Measurements from ENCODE around the gene LAMA1. TPM values are rescaled to one million over a fixed set of nuclear protein-coding genes. Genes with fewer than 3 reads are reported as not detected.
"Not testable (repeated sequence)": the region's sequence is repeated elsewhere in the genome, so short reads cannot be mapped to it uniquely, and the experiment has no call there.

Gene LAMA1
- polyA plus RNA-seq, 1 experiment, result 26.0 TPM

DNA sequence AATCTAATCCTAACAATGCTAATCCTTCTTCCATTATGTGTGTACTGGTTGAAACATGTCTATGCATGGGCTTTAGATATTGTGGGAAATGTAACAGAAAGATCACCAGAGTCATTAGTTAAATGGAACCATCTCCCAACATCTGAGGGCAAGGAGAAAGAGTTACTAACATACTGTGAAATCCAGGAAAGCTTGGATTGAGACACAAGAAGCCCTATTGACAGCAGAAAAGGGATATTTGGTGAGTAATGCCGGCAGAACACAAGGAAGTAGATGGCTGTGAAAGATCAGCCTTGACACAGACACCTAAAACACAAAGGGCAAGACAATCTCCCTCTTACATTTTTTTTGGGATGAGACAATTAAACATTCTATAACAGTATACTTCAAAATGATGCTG is 28.5 kb upstream of the LAMA1 start:
- CTCF ChIA-PET, result no interaction called here
- DNase-seq (ENCODE audit: low read depth, low spot score), result no peak
- H3K27me3 ChIP-seq (ENCODE audit: control insufficient read depth, insufficient read depth, low read length), result no peaks in the 10 kb centered on the region
- POLR2A ChIA-PET, result no interaction called here
- H3K9me3 ChIP-seq (ENCODE audit: control insufficient read depth, insufficient read depth, low read length), result no peaks in the 10 kb centered on the region; the same call in 1 of the 2 replicates
- no peak overlapping the region for H3K4me3 ChIP-seq (ENCODE audit: low read depth, low read length)
- H3K27ac ChIP-seq (ENCODE audit: low read depth, low read length), result no peak overlapping the region
- TF ChIP-seq, protein P1, sequence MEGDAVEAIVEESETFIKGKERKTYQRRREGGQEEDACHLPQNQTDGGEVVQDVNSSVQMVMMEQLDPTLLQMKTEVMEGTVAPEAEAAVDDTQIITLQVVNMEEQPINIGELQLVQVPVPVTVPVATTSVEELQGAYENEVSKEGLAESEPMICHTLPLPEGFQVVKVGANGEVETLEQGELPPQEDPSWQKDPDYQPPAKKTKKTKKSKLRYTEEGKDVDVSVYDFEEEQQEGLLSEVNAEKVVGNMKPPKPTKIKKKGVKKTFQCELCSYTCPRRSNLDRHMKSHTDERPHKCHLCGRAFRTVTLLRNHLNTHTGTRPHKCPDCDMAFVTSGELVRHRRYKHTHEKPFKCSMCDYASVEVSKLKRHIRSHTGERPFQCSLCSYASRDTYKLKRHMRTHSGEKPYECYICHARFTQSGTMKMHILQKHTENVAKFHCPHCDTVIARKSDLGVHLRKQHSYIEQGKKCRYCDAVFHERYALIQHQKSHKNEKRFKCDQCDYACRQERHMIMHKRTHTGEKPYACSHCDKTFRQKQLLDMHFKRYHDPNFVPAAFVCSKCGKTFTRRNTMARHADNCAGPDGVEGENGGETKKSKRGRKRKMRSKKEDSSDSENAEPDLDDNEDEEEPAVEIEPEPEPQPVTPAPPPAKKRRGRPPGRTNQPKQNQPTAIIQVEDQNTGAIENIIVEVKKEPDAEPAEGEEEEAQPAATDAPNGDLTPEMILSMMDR (IDR thresholded peaks at IDR 0.05; ENCODE audit: low read depth, low read length), result no peak

DNA sequence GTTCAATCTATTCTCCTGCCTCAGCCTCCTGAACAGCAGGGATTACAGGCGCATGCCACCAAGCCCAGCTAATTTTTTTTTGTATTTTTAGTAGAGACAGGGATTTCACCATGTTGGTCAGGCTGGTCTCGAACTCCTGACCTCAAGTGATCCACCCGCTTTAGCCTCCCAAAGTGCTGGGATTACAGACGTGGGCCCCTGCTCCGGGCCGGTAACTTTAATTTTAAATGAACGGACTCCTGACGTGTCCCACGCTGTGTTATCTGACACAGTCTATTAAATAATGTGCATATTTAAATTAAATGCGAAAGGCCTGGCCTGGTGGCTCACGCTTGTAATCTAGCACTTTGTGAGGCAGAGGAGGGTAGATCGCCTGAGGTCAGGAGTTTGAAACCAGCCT is 27.3 kb upstream of the LAMA1 start:
- H3K27me3 ChIP-seq (ENCODE audit: control insufficient read depth, insufficient read depth, low read length); DNase-seq (ENCODE audit: low read depth, low spot score); H3K4me3 ChIP-seq (ENCODE audit: low read depth, low read length); H3K27ac ChIP-seq (ENCODE audit: low read depth, low read length); POLR2A ChIA-PET; H3K9me3 ChIP-seq (ENCODE audit: control insufficient read depth, insufficient read depth, low read length): not testable (repeated sequence)
- CTCF ChIA-PET, result interaction anchor here (0.6 kb wide), 1 partner anchor 123 kb away, joined by 3 read pairs; no protein-coding TSS in a partner anchor

GRCh38 chr18:7141287-7141686 is 23.7 kb upstream of the LAMA1 start:
- no peak overlapping the region for H3K4me3 ChIP-seq (ENCODE audit: low read depth, low read length)
- POLR2A ChIA-PET, result no interaction called here
- CTCF ChIA-PET, result no interaction called here
- no peaks in the 10 kb centered on the region; the same call in 1 of the 2 replicates for H3K9me3 ChIP-seq (ENCODE audit: control insufficient read depth, insufficient read depth, low read length)
- TF ChIP-seq, protein P1 (IDR thresholded peaks at IDR 0.05; ENCODE audit: low read depth, low read length), result no peak
- no peaks in the 10 kb centered on the region for H3K27me3 ChIP-seq (ENCODE audit: control insufficient read depth, insufficient read depth, low read length)
- H3K27ac ChIP-seq (ENCODE audit: low read depth, low read length), result no peak overlapping the region
- no peak for DNase-seq (ENCODE audit: low read depth, low spot score)

- no peaks in the 10 kb centered on the region for H3K27me3 ChIP-seq (ENCODE audit: control insufficient read depth, insufficient read depth, low read length)
- ChIA-PET CTCF (no interaction called here), POLR2A (no interaction called here)
- no peak overlapping the region for H3K4me3 ChIP-seq (ENCODE audit: low read depth, low read length)
- no peak for DNase-seq (ENCODE audit: low read depth, low spot score)
- no peak overlapping the region for H3K27ac ChIP-seq (ENCODE audit: low read depth, low read length)
- TF ChIP-seq, protein P1 (IDR thresholded peaks at IDR 0.05; ENCODE audit: low read depth, low read length), result no peak
- H3K9me3 ChIP-seq (ENCODE audit: control insufficient read depth, insufficient read depth, low read length), result no peaks in the 10 kb centered on the region; the same call in 1 of the 2 replicates
Observed at GRCh38 chr18:7139409-7139808, 21.8 kb upstream of the LAMA1 start.

- ChIA-PET POLR2A (interaction anchor here (0.9 kb wide), 1 partner anchor 29 kb away, joined by 3 read pairs; no protein-coding TSS in a partner anchor), CTCF (interaction anchor here (1.0 to 1.5 kb wide), 2 partner anchors 44 to 213 kb away, joined by 4 read pairs; no protein-coding TSS in a partner anchor)
- Histone ChIP-seq H3K27me3 (ENCODE audit: control insufficient read depth, insufficient read depth, low read length) (peaks cover 3% of the 10 kb centered on the region), H3K27ac (ENCODE audit: low read depth, low read length) (no peak overlapping the region), H3K9me3 (ENCODE audit: control insufficient read depth, insufficient read depth, low read length) (no peaks in the 10 kb centered on the region), H3K4me3 (ENCODE audit: low read depth, low read length) (no peak overlapping the region)
- TF ChIP-seq, protein P1 (IDR thresholded peaks at IDR 0.05; ENCODE audit: low read depth, low read length), result no peak
- no peak for DNase-seq (ENCODE audit: low read depth, low spot score)
Observed at GRCh38 chr18:7133181-7133580, 15.6 kb upstream of the LAMA1 start.
